ENCODE results near the gene ZNF546. TPM values are rescaled to one million over a fixed set of nuclear protein-coding genes. Genes with fewer than 3 reads are reported as not detected.

ZNF546 gene
- total and polyA plus RNA-seq, 3 donors from 2014 or later: 19.6 to 27.6 (median 21.7) TPM

GRCh38 chr19:39983695-39984300 lies 13.1 kb upstream of the ZNF546 start:
- intact Hi-C loops (cut with DNase I; ENCODE audit: low total_unique reads): no loop called here
- no peaks in the 10 kb centered on the region for H3K9me3 ChIP-seq
- H3K27me3 ChIP-seq: no peaks in the 10 kb centered on the region
- no peaks in the 10 kb centered on the region for H3K36me3 ChIP-seq (ENCODE audit: low read depth, missing control alignments)
- H3K27ac ChIP-seq: no peak overlapping the region
- H3K4me3 ChIP-seq: no peak overlapping the region
- H3K4me1 ChIP-seq: no peaks in the 10 kb centered on the region
- TF ChIP-seq POLR2A (IDR thresholded peaks at IDR 0.05) (no peak), CTCF (IDR thresholded peaks at IDR 0.05) (no peak)
- no peak for DNase-seq
- 62 to 83% methylated on average over 5 of the region's 5 CpGs for WGBS, 2 donors

DNA sequence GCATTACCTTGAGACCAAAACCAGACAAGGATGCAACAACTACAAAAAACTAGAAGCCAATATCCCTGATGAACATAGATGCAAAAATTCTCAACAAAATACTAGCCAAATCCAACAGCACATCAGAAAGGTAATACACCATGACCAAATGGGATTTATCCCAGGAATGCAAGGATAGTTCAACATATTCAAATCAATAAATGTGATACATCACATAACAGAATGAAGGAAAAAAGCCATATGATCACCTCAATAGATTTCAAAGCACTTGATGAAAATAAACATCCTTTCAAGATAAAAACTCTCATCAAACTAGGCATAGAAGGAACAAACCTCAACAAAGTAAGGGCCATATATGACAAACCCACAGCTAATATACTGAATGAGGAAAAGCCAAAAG lies 10.2 kb upstream of the ZNF546 start:
- no peaks in the 10 kb centered on the region for H3K9me3 ChIP-seq
- H3K27me3 ChIP-seq: no peaks in the 10 kb centered on the region
- H3K36me3 ChIP-seq (ENCODE audit: low read depth, missing control alignments): no peaks in the 10 kb centered on the region
- no peak for DNase-seq
- no peak overlapping the region for H3K27ac ChIP-seq
- intact Hi-C loops (cut with DNase I; ENCODE audit: low total_unique reads): no loop called here
- H3K4me3 ChIP-seq: no peak overlapping the region
- H3K4me1 ChIP-seq: no peaks in the 10 kb centered on the region
- TF ChIP-seq CTCF (IDR thresholded peaks at IDR 0.05) (no peak), POLR2A (IDR thresholded peaks at IDR 0.05) (no peak)

DNA sequence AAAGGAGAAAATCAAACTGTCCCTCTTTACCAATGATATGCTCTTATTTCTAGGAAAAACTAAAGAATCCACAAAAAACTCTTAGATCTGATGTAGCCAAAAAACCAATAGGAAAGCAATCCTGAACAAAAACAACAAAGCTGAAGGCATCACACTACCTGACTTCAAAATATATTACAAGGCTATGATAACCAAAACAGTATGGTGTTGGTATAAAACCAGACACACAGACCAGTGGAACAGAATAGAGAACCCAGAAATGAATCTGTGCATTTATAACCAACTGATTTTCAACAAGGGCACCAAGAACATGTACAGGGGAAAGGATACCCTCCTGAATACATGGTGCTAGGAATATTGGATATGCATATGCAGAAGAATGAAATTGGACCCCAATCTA lies 9.7 kb upstream of the ZNF546 start:
- Histone ChIP-seq H3K27ac (no peak overlapping the region), H3K4me1 (no peaks in the 10 kb centered on the region), H3K36me3 (ENCODE audit: low read depth, missing control alignments) (no peaks in the 10 kb centered on the region), H3K4me3 (no peak overlapping the region), H3K27me3 (no peaks in the 10 kb centered on the region), H3K9me3 (no peaks in the 10 kb centered on the region)
- no peak for DNase-seq
- TF ChIP-seq CTCF (IDR thresholded peaks at IDR 0.05): no peak
- TF ChIP-seq POLR2A (IDR thresholded peaks at IDR 0.05): no peak
- intact Hi-C loops (cut with DNase I; ENCODE audit: low total_unique reads): no loop called here

- H3K27ac ChIP-seq: no peak overlapping the region
- no peak for TF ChIP-seq POLR2A (IDR thresholded peaks at IDR 0.05)
- TF ChIP-seq CTCF (IDR thresholded peaks at IDR 0.05): no peak
- intact Hi-C loops (cut with DNase I; ENCODE audit: low total_unique reads): no loop called here
- no peaks in the 10 kb centered on the region for H3K4me1 ChIP-seq
- WGBS, 2 donors: 89 to 92% methylated on average over 1 of the region's 1 CpG
- DNase-seq: no peak
- no peaks in the 10 kb centered on the region for H3K9me3 ChIP-seq
- H3K4me3 ChIP-seq: no peak overlapping the region
- H3K27me3 ChIP-seq: no peaks in the 10 kb centered on the region
- H3K36me3 ChIP-seq (ENCODE audit: low read depth, missing control alignments): no peaks in the 10 kb centered on the region
Measured at GRCh38 chr19:39987596-39987995, 9.3 kb upstream of the ZNF546 start.

DNA sequence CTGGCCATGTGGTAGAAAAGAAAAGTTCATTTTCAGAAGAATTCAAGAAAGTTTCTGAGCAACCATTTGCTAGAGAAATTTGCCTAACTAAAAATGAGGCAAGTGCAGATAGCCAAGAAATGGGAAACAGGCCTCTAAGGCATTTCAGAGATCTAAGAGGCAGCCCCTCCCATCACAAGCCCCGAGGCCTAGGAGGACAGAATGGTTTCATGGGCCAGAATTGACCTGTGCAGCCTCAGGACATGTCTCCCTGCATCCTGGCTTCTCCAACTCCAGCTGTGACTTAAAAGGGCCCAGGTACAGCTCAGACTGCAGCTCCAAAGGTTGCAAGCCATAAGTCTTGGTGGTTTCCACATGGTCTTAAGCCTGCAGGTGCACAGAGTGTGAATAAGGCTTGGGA lies 3.3 kb upstream of the ZNF546 start:
- intact Hi-C loops (cut with DNase I; ENCODE audit: low total_unique reads): no loop called here
- Histone ChIP-seq H3K27ac (no peak overlapping the region), H3K9me3 (no peaks in the 10 kb centered on the region), H3K4me1 (peaks cover 4% of the 10 kb centered on the region), H3K27me3 (no peaks in the 10 kb centered on the region), H3K4me3 (no peak overlapping the region), H3K36me3 (ENCODE audit: low read depth, missing control alignments) (no peaks in the 10 kb centered on the region)
- 94 to 100% methylated on average over 1 of the region's 1 CpG for WGBS, 2 donors
- no peak for TF ChIP-seq POLR2A (IDR thresholded peaks at IDR 0.05)
- TF ChIP-seq CTCF (IDR thresholded peaks at IDR 0.05): no peak
- DNase-seq: no peak
